Neuronal stem cell (in vitro differentiated cells): ENCODE data around the gene NR4A3.

Experiments
- DNase-seq: peaks from one replicate; pipeline ENCODE4 v3.0.0-alpha.2; 2013; ENCODE audit warnings: low spot score
- H2AFZ ChIP-seq: one replicate; pipeline ENCODE4 v1.6.1; 2013; ENCODE audit warnings: mild to moderate bottlenecking, low read length, inconsistent platforms
- H2AK5ac ChIP-seq: 2 replicates; pipeline ENCODE4 v1.6.1; 2013; ENCODE audit warnings: low read depth, mild to moderate bottlenecking, inconsistent platforms, low read length, moderate library complexity, mixed read lengths
- H2BK120ac ChIP-seq: 2 replicates; pipeline ENCODE4 v1.6.1; 2013; ENCODE audit warnings: low read depth, mild to moderate bottlenecking, inconsistent platforms, low read length, moderate library complexity, mixed read lengths
- H2BK12ac ChIP-seq: one replicate; pipeline ENCODE4 v1.6.1; 2013; ENCODE audit warnings: low read length, inconsistent platforms
- H2BK15ac ChIP-seq: 2 replicates; pipeline ENCODE4 v1.6.1; 2013; ENCODE audit warnings: mild to moderate bottlenecking, low read length, inconsistent platforms, mixed read lengths
- H2BK5ac ChIP-seq: one replicate; pipeline ENCODE4 v1.6.1; 2013; ENCODE audit warnings: inconsistent platforms, mild to moderate bottlenecking, low read length, moderate library complexity
- H3K14ac ChIP-seq: one replicate; pipeline ENCODE4 v1.6.1; 2013; ENCODE audit warnings: low read length, inconsistent platforms
- H3K18ac ChIP-seq: 2 replicates; pipeline ENCODE4 v1.6.1; 2013; ENCODE audit warnings: low read length, inconsistent platforms
- H3K23ac ChIP-seq: 2 replicates; pipeline ENCODE4 v1.6.1; 2013; ENCODE audit warnings: low read depth, mild to moderate bottlenecking, mixed read lengths, low read length, inconsistent platforms; ENCODE audit not compliant: poor library complexity
- H3K27ac ChIP-seq: replicated peaks from 3 replicates; pipeline ENCODE4 v1.5.1; 2013; ENCODE audit warnings: low read length, inconsistent platforms
- H3K27me3 ChIP-seq, 3 experiments: 2 replicates each; pipeline ENCODE4 v1.6.1; 2013; ENCODE audit warnings: low read length in 3 of 3, mild to moderate bottlenecking in 2 of 3, inconsistent platforms in 1 of 3, low read depth in 1 of 3, mixed read lengths in 1 of 3, moderate library complexity in 1 of 3; ENCODE audit not compliant: control insufficient read depth in 3 of 3, insufficient read depth in 3 of 3
- H3K36me3 ChIP-seq, 2 donors: replicated peaks in 1 of 2; 2 replicates each; pipeline ENCODE4 v1.6.1; 2013; ENCODE audit warnings: low read length in 2 of 2; ENCODE audit not compliant: control insufficient read depth in 2 of 2, insufficient read depth in 2 of 2
- H3K4ac ChIP-seq: 2 replicates; pipeline ENCODE4 v1.6.1; 2013; ENCODE audit warnings: inconsistent platforms, mild to moderate bottlenecking, low read length, moderate library complexity
- H3K4me1 ChIP-seq, 2 donors: 1 replicate in 1 of 2; 2 replicates in 1 of 2; pipeline ENCODE4 v1.6.1; 2013; ENCODE audit warnings: low read length in 2 of 2, low read depth in 1 of 2; ENCODE audit not compliant: control insufficient read depth in 2 of 2, insufficient read depth in 1 of 2
- H3K4me2 ChIP-seq: one replicate; pipeline ENCODE4 v1.6.1; 2013; ENCODE audit warnings: mild to moderate bottlenecking, low read length, inconsistent platforms; ENCODE audit not compliant: insufficient read depth, poor library complexity, severe bottlenecking
- H3K4me3 ChIP-seq, 2 donors: 2 replicates each; pipeline ENCODE4 v1.5.1; 2013; ENCODE audit warnings: low read length in 2 of 2, mild to moderate bottlenecking in 2 of 2, inconsistent platforms in 1 of 2, moderate library complexity in 1 of 2
- H3K79me1 ChIP-seq: one replicate; pipeline ENCODE4 v1.6.1; 2013; ENCODE audit warnings: low read depth, mild to moderate bottlenecking, inconsistent platforms, low read length, moderate library complexity
- H3K9ac ChIP-seq: one replicate; pipeline ENCODE4 v1.6.1; 2013; ENCODE audit warnings: mild to moderate bottlenecking, low read depth, low read length, inconsistent platforms; ENCODE audit not compliant: poor library complexity
- H3K9me3 ChIP-seq, 2 donors: replicated peaks in 1 of 2; 2 replicates each; pipeline versions ENCODE3 to v1.6.1; 2013; ENCODE audit warnings: low read length in 2 of 2, mild to moderate bottlenecking in 2 of 2, inconsistent platforms in 1 of 2, low read depth in 1 of 2, mixed read lengths in 1 of 2, moderate library complexity in 1 of 2; ENCODE audit not compliant: control insufficient read depth in 2 of 2, insufficient read depth in 1 of 2
- H4K8ac ChIP-seq: one replicate; pipeline ENCODE4 v1.6.1; 2013; ENCODE audit warnings: low read depth, mild to moderate bottlenecking, inconsistent platforms, low read length, moderate library complexity
- H4K91ac ChIP-seq: one replicate; pipeline ENCODE4 v1.6.1; 2013; ENCODE audit warnings: low read length, low read depth, mild to moderate bottlenecking, inconsistent platforms; ENCODE audit not compliant: poor library complexity
- WGBS, 2 donors: extraction: QIAGEN DNeasy Blood & Tissue Kit; methylation state at CpG; one replicate each; pipeline ENCODE4 v1.1.7; 2013; ENCODE audit warnings: missing lambda C conversion rate in 2 of 2, mixed read lengths in 1 of 2; ENCODE audit not compliant: insufficient read length in 2 of 2, insufficient replicate concordance in 1 of 2; ENCODE audit errors: extremely low coverage in 2 of 2; 5-methylcytosine and 5-hydroxymethylcytosine counted together

NR4A3 gene

GRCh38 chr9:99828054-99828416 lies 6.3 kb downstream of the NR4A3 start:
- peaks cover 2 to 14% of the 10 kb centered on the region in 2 donors for H3K4me1 ChIP-seq
- no peak overlapping the region for H3K27ac ChIP-seq
- H2BK15ac ChIP-seq = no peak overlapping the region
- no peak overlapping the region for H2BK120ac ChIP-seq
- peaks cover 4% of the 10 kb centered on the region for H3K79me1 ChIP-seq
- peak overlapping the region; percentile 86 for H3K18ac ChIP-seq
- no peak overlapping the region for H2AFZ ChIP-seq
- H3K14ac ChIP-seq = no peak overlapping the region
- H3K27me3 ChIP-seq = peaks cover 0 to 71% (median 22%) of the 10 kb centered on the region in 3 experiments
- no peak overlapping the region for H3K4ac ChIP-seq
- H3K36me3 ChIP-seq = peaks cover 0 to 8% of the 10 kb centered on the region in 2 donors
- no peak overlapping the region for H4K8ac ChIP-seq
- H3K23ac ChIP-seq = peak overlapping the region; percentile 90
- no peak overlapping the region for H3K4me3 ChIP-seq
- H3K4me2 ChIP-seq = no peak overlapping the region
- H3K9ac ChIP-seq = no peak overlapping the region
- H3K9me3 ChIP-seq = peaks cover 0 to 2% of the 10 kb centered on the region in 2 donors
- no peak overlapping the region for H2AK5ac ChIP-seq
- no CpG with 5 or more reads among the region's 15 CpGs for WGBS, 2 donors
- DNase-seq = no peak
- H4K91ac ChIP-seq = no peak overlapping the region
- no peak overlapping the region for H2BK12ac ChIP-seq
- H2BK5ac ChIP-seq = no peak overlapping the region

GRCh38 chr9:99828417-99829176 lies 6.9 kb downstream of the NR4A3 start:
- Histone ChIP-seq H3K27ac (no peak overlapping the region), H3K18ac (peak overlapping the region; percentile 86), H4K91ac (no peak overlapping the region), H3K23ac (peak overlapping the region; percentile 90), H3K4me2 (peak overlapping the region; percentile 59), H3K9me3 (peaks cover 0 to 2% of the 10 kb centered on the region in 2 donors), H3K4me3 (peak overlapping the region in 1 of 2 donors; percentile 31), H3K4me1 (peaks cover 2 to 12% of the 10 kb centered on the region in 2 donors), H3K36me3 (peaks cover 0 to 14% of the 10 kb centered on the region in 2 donors), H4K8ac (no peak overlapping the region), H3K9ac (no peak overlapping the region), H3K4ac (no peak overlapping the region), H2BK120ac (no peak overlapping the region), H2BK5ac (no peak overlapping the region), H2BK12ac (no peak overlapping the region), H2AFZ (no peak overlapping the region), H3K27me3 (peaks cover 0 to 66% (median 19%) of the 10 kb centered on the region in 3 experiments), H3K79me1 (peaks cover 4% of the 10 kb centered on the region), H2BK15ac (no peak overlapping the region), H3K14ac (no peak overlapping the region), H2AK5ac (no peak overlapping the region)
- peak; percentile 33 for DNase-seq
- WGBS, 2 donors = no CpG with 5 or more reads among the region's 78 CpGs

- Histone ChIP-seq H3K27me3 (peaks cover 0 to 35% (median 13%) of the 10 kb centered on the region in 3 experiments), H3K9me3 (no peaks in the 10 kb centered on the region), H4K91ac (no peak overlapping the region), H3K18ac (no peak overlapping the region), H3K14ac (no peak overlapping the region), H3K36me3 (peaks cover 0 to 20% of the 10 kb centered on the region in 2 donors), H3K4me3 (no peak overlapping the region), H2AFZ (no peak overlapping the region), H3K4ac (no peak overlapping the region), H3K4me2 (no peak overlapping the region), H2BK5ac (no peak overlapping the region), H3K79me1 (peaks cover 4% of the 10 kb centered on the region), H3K4me1 (peaks cover 0 to 3% of the 10 kb centered on the region in 2 donors), H2BK12ac (no peak overlapping the region), H3K23ac (no peak overlapping the region), H2AK5ac (no peak overlapping the region), H2BK15ac (no peak overlapping the region), H4K8ac (no peak overlapping the region), H3K27ac (no peak overlapping the region), H2BK120ac (no peak overlapping the region), H3K9ac (no peak overlapping the region)
- WGBS, 2 donors = no CpG with 5 or more reads among the region's 3 CpGs
- no peak for DNase-seq
These were observed 10.3 kb downstream of the NR4A3 start for GRCh38 chr9:99831857-99832557.

GRCh38 chr9:99832558-99832864 lies 10.8 kb downstream of the NR4A3 start:
- H2AFZ ChIP-seq = no peak overlapping the region
- no peak overlapping the region for H2BK5ac ChIP-seq
- no peak overlapping the region for H3K4me3 ChIP-seq
- H4K8ac ChIP-seq = no peak overlapping the region
- no peak overlapping the region for H2AK5ac ChIP-seq
- no peak for DNase-seq
- no peaks in the 10 kb centered on the region for H3K9me3 ChIP-seq
- no peak overlapping the region for H3K23ac ChIP-seq
- no peak overlapping the region for H3K4ac ChIP-seq
- no peak overlapping the region for H4K91ac ChIP-seq
- no peak overlapping the region for H3K9ac ChIP-seq
- H3K4me2 ChIP-seq = no peak overlapping the region
- H3K79me1 ChIP-seq = peaks cover 4% of the 10 kb centered on the region
- peaks cover 0 to 3% of the 10 kb centered on the region in 2 donors for H3K4me1 ChIP-seq
- H2BK12ac ChIP-seq = no peak overlapping the region
- no peak overlapping the region for H3K27ac ChIP-seq
- H2BK15ac ChIP-seq = no peak overlapping the region
- H3K18ac ChIP-seq = no peak overlapping the region
- H3K14ac ChIP-seq = no peak overlapping the region
- no CpG with 5 or more reads among the region's 7 CpGs for WGBS, 2 donors
- H3K36me3 ChIP-seq = peaks cover 0 to 20% of the 10 kb centered on the region in 2 donors
- no peak overlapping the region for H2BK120ac ChIP-seq
- peaks cover 0 to 31% (median 13%) of the 10 kb centered on the region in 3 experiments for H3K27me3 ChIP-seq
